Astrocyte of the cerebellum (primary cell): ENCODE results near the gene OR2D3.
"Not testable (repeated sequence)": the region's sequence is repeated elsewhere in the genome, so short reads cannot be mapped to it uniquely, and the experiment has no call there.

Source experiments
- DNase-seq: peaks from one replicate; pipeline ENCODE4 v3.0.0-alpha.2; 2011; ENCODE audit warnings: low read depth
- H3K4me3 ChIP-seq: 2 replicates; pipeline ENCODE4 v1.5.1; 2011; ENCODE audit warnings: mild to moderate bottlenecking, low read depth, low read length, moderate library complexity
- CTCF ChIP-seq: IDR thresholded peaks from 2 replicates; pipeline ENCODE4 v1.5.1; 2012; ENCODE audit warnings: low read length, low read depth, moderate library complexity, mild to moderate bottlenecking; ENCODE audit errors: missing control alignments
- in situ Hi-C: cut with HindIII; loops from 2 replicates; pipeline ENCODE4 v1.10.0; 2017; ENCODE audit warnings: low sequenced_read_pairs

OR2D3 gene

DNA sequence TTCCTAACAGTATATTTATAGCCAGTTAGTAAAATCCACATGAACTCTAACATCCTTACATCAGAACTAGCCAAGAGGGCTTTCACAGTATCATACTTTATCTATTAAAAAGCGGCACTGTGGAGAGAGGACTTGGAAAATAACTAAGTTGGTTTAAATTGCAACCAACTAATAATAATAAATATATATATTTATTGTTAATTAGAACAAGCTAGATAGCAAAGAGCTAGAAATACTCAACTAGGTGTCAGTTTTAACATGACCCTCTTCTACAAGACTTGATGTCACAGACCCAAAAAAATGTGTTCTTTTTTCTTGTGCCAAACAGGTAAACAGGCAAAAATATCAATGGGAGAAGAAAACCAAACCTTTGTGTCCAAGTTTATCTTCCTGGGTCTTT is at the start of gene OR2D3:
Gene OR2D3, plus strand, starts transcription at position 301 of the 400 bp plus-strand sequence. Its CDS starts 0 bp downstream, at position 301.
- no peak for TF ChIP-seq CTCF
- DNase-seq, result no peak
- H3K4me3 ChIP-seq, result no peak within 1 kb of the TSS
- in situ Hi-C loops, result no loop called here

GRCh38 chr11:6871278-6871677 is 49.5 kb upstream of the OR2D3 start:
- in situ Hi-C loops, result no loop called here
- no peak for TF ChIP-seq CTCF
- DNase-seq, result no peak
- no peak overlapping the region for H3K4me3 ChIP-seq

- no peak for DNase-seq
- in situ Hi-C loops, result no loop called here
Observed at GRCh38 chr11:6875761-6876160, 45.0 kb upstream of the OR2D3 start.

DNA sequence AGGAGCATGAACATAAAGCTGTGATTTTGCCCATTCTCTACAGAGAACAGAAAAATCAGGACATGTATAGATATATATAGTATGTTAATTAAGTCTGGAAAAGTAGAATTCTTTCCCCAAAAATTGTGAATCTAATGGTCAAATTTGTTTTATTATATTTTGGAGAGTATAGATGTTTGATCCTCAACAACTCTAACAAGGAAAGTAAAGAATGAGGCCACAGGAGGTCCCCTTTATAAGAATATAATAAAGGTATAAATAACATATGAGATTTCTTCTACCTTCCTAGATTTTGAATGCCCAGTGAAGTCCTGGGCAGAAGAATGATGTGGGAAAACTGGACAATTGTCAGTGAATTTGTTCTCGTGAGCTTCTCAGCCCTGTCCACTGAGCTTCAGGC is 44.5 kb upstream of the OR2D3 start, which contains the start of gene OR10A4:
Gene OR10A4, plus strand, starts transcription at position 301 of the 400 bp plus-strand sequence. Its CDS starts 23 bp downstream, at position 324.
- in situ Hi-C loops, result no loop called here

More at GRCh38 chr11:6875761-6876160, 45.0 kb upstream of the OR2D3 start:
- H3K4me3 ChIP-seq, result no peak overlapping the region
- no peak for TF ChIP-seq CTCF

GRCh38 chr11:6876914-6877313 is 43.9 kb upstream of the OR2D3 start:
- H3K4me3 ChIP-seq, result no peak overlapping the region
- no peak for DNase-seq
- no peak for TF ChIP-seq CTCF
- in situ Hi-C loops, result no loop called here

More for the DNA sequence above, 44.5 kb upstream of the OR2D3 start, which contains the start of gene OR10A4:
- TF ChIP-seq CTCF, result no peak
- H3K4me3 ChIP-seq, result no peak within 1 kb of the TSS
- no peak for DNase-seq

- no peak overlapping the region for H3K4me3 ChIP-seq
- in situ Hi-C loops, result no loop called here
- no peak for DNase-seq
- TF ChIP-seq CTCF, result no peak
Observed at GRCh38 chr11:6882751-6883150, 38.1 kb upstream of the OR2D3 start.

- DNase-seq, in situ Hi-C loops, H3K4me3 ChIP-seq: not testable (repeated sequence)
Observed at GRCh38 chr11:6887711-6888110, 33.1 kb upstream of the OR2D3 start.
